Breast epithelium (tissue), 3 donors: Measurements from ENCODE around the gene PMPCA.
"Not testable (repeated sequence)": the region's sequence is repeated elsewhere in the genome, so short reads cannot be mapped to it uniquely, and the experiment has no call there.

Source experiments
- CTCF ChIP-seq, 3 donors: fragments of 450-650 bp; IDR thresholded peaks; one replicate each; pipeline ENCODE4 v1.5.1; 2016 to 2017; ENCODE audit warnings: antibody characterized with exemption in 3 of 3, mild to moderate bottlenecking in 3 of 3, moderate library complexity in 3 of 3
- POLR2AphosphoS5 ChIP-seq, 3 donors: sonication (generic); formaldehyde crosslinking; IDR thresholded peaks; one replicate each; pipeline ENCODE4 v1.6.1; 2017; ENCODE audit warnings: antibody characterized with exemption in 3 of 3

GRCh38 chr9:136405904-136406303 lies 4.6 kb upstream of the PMPCA start:
- TF ChIP-seq CTCF, POLR2AphosphoS5 (IDR thresholded peaks at IDR 0.05): not testable (repeated sequence)
